A673 (cell line): ENCODE measurements around the gene SPINT3. TPM values are rescaled to one million over a fixed set of nuclear protein-coding genes. Genes with fewer than 3 reads are reported as not detected.

Experiments used
- Bru-seq: library from RNA; stranded (reverse); fragments of 400-500 nt; gene quantifications from one replicate; lab custom pipeline; 2021; lab: Mats Ljungman, UMichigan
- BruChase-seq, 2 experiments: library from RNA; stranded (reverse); fragments of 400-500 nt; gene quantifications; one replicate each; lab custom pipeline; 2021; lab: Mats Ljungman, UMichigan
- BruUV-seq: library from RNA; stranded (reverse); fragments of 400-500 nt; replicated peaks from 2 replicates; lab custom pipeline; 2021; lab: Mats Ljungman, UMichigan
- CTCF ChIA-PET: fragments of 300-600 bp; sonication (Branson Sonifier 250); formaldehyde crosslinking; loops from one replicate; lab custom pipeline; 2022; ENCODE audit warnings: antibody characterized with exemption; lab: Charles Lee
- POLR2A ChIA-PET: fragments of 300-600 bp; sonication (Branson Sonifier 250); formaldehyde crosslinking; loops from one replicate; lab custom pipeline; 2022; ENCODE audit warnings: antibody characterized with exemption; ENCODE audit not compliant: low non-redundant PET; lab: Charles Lee
- DNase-seq: peaks from one replicate; pipeline ENCODE4 v3.0.0-alpha.2; 2015; ENCODE audit warnings: low spot score
- H3K27ac ChIP-seq: fragments of 200-600 bp; sonication (generic); 2 replicates; pipeline ENCODE4 v1.5.1; 2016; ENCODE audit warnings: mixed run types, low read depth, mild to moderate bottlenecking, mixed read lengths, antibody characterized with exemption, low read length; ENCODE audit not compliant: poor library complexity, severe bottlenecking
- H3K27me3 ChIP-seq: fragments of 200-600 bp; sonication (generic); replicated peaks from 2 replicates; pipeline ENCODE4 v1.6.1; 2017; ENCODE audit warnings: mixed run types, low read depth, mild to moderate bottlenecking, mixed read lengths, antibody characterized with exemption, low read length; ENCODE audit not compliant: insufficient read depth, poor library complexity
- H3K36me3 ChIP-seq: fragments of 200-600 bp; sonication (generic); 2 replicates; pipeline ENCODE4 v1.6.1; 2016; ENCODE audit warnings: mixed run types, mild to moderate bottlenecking, mixed read lengths, antibody characterized with exemption, low read length; ENCODE audit not compliant: insufficient read depth, poor library complexity, severe bottlenecking
- H3K4me1 ChIP-seq: fragments of 200-600 bp; sonication (generic); 2 replicates; pipeline ENCODE4 v1.6.1; 2017; ENCODE audit warnings: mixed run types, mild to moderate bottlenecking, mixed read lengths, antibody characterized with exemption, low read length; ENCODE audit not compliant: insufficient read depth, poor library complexity, severe bottlenecking
- H3K4me3 ChIP-seq: fragments of 200-600 bp; sonication (generic); 2 replicates; pipeline ENCODE4 v1.5.1; 2016; ENCODE audit warnings: low read depth, mixed run types, mild to moderate bottlenecking, mixed read lengths, low read length; ENCODE audit not compliant: poor library complexity, severe bottlenecking
- H3K9me3 ChIP-seq: fragments of 200-600 bp; sonication (generic); 2 replicates; pipeline ENCODE4 v1.6.1; 2016; ENCODE audit warnings: mixed run types, low read depth, mild to moderate bottlenecking, mixed read lengths, antibody characterized with exemption, low read length; ENCODE audit not compliant: poor library complexity, severe bottlenecking
- EZH2 ChIP-seq: fragments of 200-600 bp; sonication (generic); IDR thresholded peaks from 2 replicates; pipeline ENCODE4 v1.6.1; 2017; ENCODE audit warnings: borderline replicate concordance, low read depth, mild to moderate bottlenecking, mixed read lengths, antibody characterized with exemption, low read length; ENCODE audit not compliant: poor library complexity, severe bottlenecking
- intact Hi-C: fragments of 100-400 bp; cut with micrococcal nuclease; formaldehyde crosslinking; loops from one replicate; pipeline ENCODE4 v1.10.0; 2022; ENCODE audit not compliant: unreplicated experiment
- long read RNA-seq: library from polyadenylated mRNA; stranded (forward); transcript quantifications from one replicate; pipeline ENCODE4 v2.0.0, GENCODE V29; 2022
- total RNA-seq: library from RNA; stranded (reverse); gene quantifications from 2 replicates; pipeline ENCODE4 v1.2.3, GENCODE V29; 2021
- TF ChIP-seq, protein P1 (sequence below): fragments of 300-800, 200-600 bp; sonication (generic); conservative IDR thresholded peaks from 2 replicates; pipeline ENCODE4 v1.5.1; 2017; ENCODE audit warnings: low read depth, mild to moderate bottlenecking, antibody characterized with exemption, low read length, moderate library complexity, mixed read lengths

SPINT3 gene
- total RNA-seq (not detected in 2 replicates), Bru-seq, nascent RNA (not detected), BruChase-seq, experiment 1, labeled RNA remaining after a 2-hour chase (not detected), BruChase-seq, experiment 2, labeled RNA remaining after a 6-hour chase (not detected)
- long read RNA-seq, result 0 reads

GRCh38 chr20:45515147-45515913, at the start of gene SPINT3:
Gene SPINT3, minus strand, starts transcription at chr20:45515622. Its CDS starts 14 bp downstream, at chr20:45515608.
- Histone ChIP-seq H3K27me3 (peaks cover 10% of the 10 kb centered on the region), H3K27ac (no peak within 1 kb of the TSS), H3K4me3 (no peak within 1 kb of the TSS), H3K4me1 (no peaks in the 10 kb centered on the region), H3K9me3 (no peaks in the 10 kb centered on the region), H3K36me3 (no peaks in the 10 kb centered on the region)
- no peak for DNase-seq
- TF ChIP-seq, protein P1, sequence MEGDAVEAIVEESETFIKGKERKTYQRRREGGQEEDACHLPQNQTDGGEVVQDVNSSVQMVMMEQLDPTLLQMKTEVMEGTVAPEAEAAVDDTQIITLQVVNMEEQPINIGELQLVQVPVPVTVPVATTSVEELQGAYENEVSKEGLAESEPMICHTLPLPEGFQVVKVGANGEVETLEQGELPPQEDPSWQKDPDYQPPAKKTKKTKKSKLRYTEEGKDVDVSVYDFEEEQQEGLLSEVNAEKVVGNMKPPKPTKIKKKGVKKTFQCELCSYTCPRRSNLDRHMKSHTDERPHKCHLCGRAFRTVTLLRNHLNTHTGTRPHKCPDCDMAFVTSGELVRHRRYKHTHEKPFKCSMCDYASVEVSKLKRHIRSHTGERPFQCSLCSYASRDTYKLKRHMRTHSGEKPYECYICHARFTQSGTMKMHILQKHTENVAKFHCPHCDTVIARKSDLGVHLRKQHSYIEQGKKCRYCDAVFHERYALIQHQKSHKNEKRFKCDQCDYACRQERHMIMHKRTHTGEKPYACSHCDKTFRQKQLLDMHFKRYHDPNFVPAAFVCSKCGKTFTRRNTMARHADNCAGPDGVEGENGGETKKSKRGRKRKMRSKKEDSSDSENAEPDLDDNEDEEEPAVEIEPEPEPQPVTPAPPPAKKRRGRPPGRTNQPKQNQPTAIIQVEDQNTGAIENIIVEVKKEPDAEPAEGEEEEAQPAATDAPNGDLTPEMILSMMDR, result no peak
- no peak for TF ChIP-seq EZH2
- intact Hi-C loops, result no loop called here
- ChIA-PET POLR2A (no interaction called here), CTCF (no interaction called here)
- no TSS peak for BruUV-seq

DNA sequence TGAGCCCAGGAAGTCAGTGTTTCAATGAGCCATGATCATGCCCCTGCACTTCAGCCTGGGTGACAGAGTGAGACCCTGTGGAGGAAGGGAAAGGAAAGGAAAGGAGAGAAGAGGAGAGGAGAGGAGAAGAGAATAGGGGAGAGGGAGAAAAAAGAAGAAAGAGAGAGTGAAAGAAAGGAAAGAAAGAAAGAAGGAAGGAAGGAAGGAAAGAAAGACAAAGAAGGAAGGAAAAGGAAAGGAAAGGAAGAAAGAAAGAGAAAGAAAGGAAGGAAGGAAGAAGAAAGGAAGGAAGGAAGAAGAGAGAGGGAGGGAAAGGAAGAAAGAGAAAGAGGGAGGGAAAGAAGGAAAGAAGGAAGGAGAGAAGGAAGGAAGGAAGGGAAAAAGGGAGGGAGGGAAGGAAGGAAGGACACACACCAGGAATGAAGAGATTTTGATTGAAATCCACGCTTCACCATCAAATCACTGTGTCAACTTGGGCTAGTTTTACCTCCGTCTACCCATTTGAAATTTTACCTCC, 49.4 kb upstream of the SPINT3 start:
- Histone ChIP-seq H3K27me3 (peaks cover 18% of the 10 kb centered on the region), H3K9me3 (no peaks in the 10 kb centered on the region), H3K36me3 (no peaks in the 10 kb centered on the region), H3K4me1 (no peaks in the 10 kb centered on the region), H3K27ac (no peak overlapping the region), H3K4me3 (no peak overlapping the region)
- BruUV-seq, result no TSS peak
- TF ChIP-seq EZH2, result no peak
- TF ChIP-seq, protein P1, result no peak
- DNase-seq, result no peak
- CTCF ChIA-PET, result interaction anchor here (0.7 kb wide), 1 partner anchor 114 kb away, joined by 4 read pairs; no protein-coding TSS in a partner anchor
- intact Hi-C loops, result no loop called here
- POLR2A ChIA-PET, result no interaction called here

- no peak for DNase-seq
- H3K36me3 ChIP-seq, result no peaks in the 10 kb centered on the region
- H3K9me3 ChIP-seq, result no peaks in the 10 kb centered on the region
- intact Hi-C loops, result no loop called here
- no TSS peak for BruUV-seq
- no peaks in the 10 kb centered on the region for H3K4me1 ChIP-seq
- H3K4me3 ChIP-seq, result no peak overlapping the region
- TF ChIP-seq EZH2, result no peak
- TF ChIP-seq, protein P1, result no peak
- H3K27me3 ChIP-seq, result peaks cover 16% of the 10 kb centered on the region
- POLR2A ChIA-PET, result no interaction called here
- CTCF ChIA-PET, result no interaction called here
- H3K27ac ChIP-seq, result no peak overlapping the region
These were observed 39.8 kb upstream of the SPINT3 start for GRCh38 chr20:45555198-45555597.
